GM20431 (cell line): Measurements from ENCODE around the gene UCN.
"Not testable (repeated sequence)": the region's sequence is repeated elsewhere in the genome, so short reads cannot be mapped to it uniquely, and the experiment has no call there.

Experiments
- in situ Hi-C: fragments of 300-500 bp; cut with MseI, MboI; formaldehyde crosslinking; loops from one replicate; pipeline ENCODE4 v1.15.0; 2020; ENCODE audit warnings: low sequenced_read_pairs; ENCODE audit not compliant: unreplicated experiment

Gene UCN

GRCh38 chr2:27291865-27292264, 16.4 kb downstream of the UCN start:
- in situ Hi-C loops = loop anchor here (25.0 kb wide), 2 partner anchors 330 to 455 kb away; partner anchors contain the start of genes DPYSL5 and MAPRE3

DNA sequence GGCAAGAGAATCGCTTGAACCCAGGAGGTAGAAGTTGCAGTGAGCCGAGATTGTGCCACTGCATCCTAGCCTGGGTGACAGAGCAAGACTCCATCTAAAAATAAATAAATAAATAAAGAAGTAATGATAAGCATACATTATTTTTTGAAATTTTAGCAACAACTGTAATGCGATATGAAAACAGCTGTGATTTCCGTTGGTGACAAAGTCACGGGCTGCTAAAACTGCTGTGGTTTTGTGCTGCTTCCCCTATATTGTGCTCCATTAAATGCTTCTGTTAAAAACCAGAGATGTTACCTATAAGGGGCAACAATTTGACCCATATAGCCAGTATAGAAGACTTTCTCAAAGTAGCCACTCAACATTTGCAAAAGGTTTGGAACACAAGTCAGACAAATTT, 17.7 kb downstream of the UCN start:
- in situ Hi-C loops = loop anchor here (25.0 kb wide), 2 partner anchors 328 to 453 kb away; partner anchors contain the start of genes DPYSL5 and MAPRE3

DNA sequence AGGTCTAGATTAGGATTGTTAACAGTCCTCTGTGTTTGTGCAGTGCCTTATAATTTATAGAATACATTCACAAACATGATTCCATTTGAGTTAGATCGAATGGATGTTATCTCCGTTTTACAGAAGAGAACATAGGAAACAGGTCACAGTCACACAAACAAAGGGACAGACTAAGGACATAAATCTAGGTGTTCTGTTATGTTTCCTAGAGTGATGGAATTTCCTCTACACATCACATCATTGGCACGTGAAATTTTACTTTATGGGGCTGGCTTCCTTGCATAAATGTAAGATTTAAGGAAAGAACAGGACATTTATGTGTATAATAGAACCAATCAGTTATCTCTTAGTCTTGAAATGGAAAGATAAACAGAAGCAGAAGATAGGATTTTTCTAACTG, 19.6 kb downstream of the UCN start:
- in situ Hi-C loops = loop anchor here (10.0 to 25.0 kb wide), 3 partner anchors 194 to 451 kb away; partner anchors contain the start of genes DPYSL5 and MAPRE3

GRCh38 chr2:27285481-27285880, 22.8 kb downstream of the UCN start:
- in situ Hi-C loops = loop anchor here (10.0 to 25.0 kb wide), 3 partner anchors 191 to 448 kb away; partner anchors contain the start of genes DPYSL5 and MAPRE3

- in situ Hi-C loops = loop anchor here (10.0 to 25.0 kb wide), 3 partner anchors 190 to 448 kb away; partner anchors contain the start of genes DPYSL5 and MAPRE3
These were observed 23.2 kb downstream of the UCN start for GRCh38 chr2:27284996-27285395.

- in situ Hi-C loops = loop anchor here (10.0 to 25.0 kb wide), 3 partner anchors 188 to 446 kb away; partner anchors contain the start of genes DPYSL5 and MAPRE3
These were observed 25.4 kb downstream of the UCN start for GRCh38 chr2:27282892-27283291.

DNA sequence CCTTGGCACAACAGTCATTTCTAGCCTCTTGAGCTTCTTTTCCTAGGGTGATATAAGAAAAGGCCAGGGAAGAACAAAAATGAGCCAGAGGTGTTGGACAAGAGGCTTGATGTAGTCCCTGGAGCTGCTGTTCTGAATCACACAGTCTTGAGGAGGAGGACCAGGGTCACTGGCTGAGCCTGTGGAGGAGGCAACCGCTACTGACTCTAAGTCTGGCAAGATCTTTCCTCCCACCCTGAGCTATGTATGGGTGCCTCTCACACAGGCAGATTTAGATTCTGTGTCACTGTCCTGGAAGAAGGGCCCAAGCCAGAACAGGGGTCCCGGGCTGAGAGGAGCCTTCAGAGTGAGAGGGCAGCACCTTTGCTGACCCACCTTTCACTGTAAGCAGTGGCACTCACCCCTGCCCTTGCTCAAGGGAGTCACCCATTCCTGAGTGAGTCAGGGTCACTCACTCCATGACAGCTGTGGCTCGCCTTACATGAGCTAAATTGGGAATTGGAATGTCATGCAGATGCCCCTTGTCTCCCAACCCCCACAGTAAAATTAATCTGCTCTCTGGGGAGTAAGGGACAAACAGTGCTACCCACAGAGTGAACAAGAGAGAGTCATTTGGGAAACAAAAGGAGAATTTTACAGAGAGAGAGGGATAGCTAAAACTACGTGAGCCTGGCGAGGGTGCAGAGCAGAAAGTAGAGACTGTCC, 26.2 kb downstream of the UCN start, which contains the start of gene TRIM54:
TRIM54 (plus strand) TSS at position 575 of the 705 bp plus-strand sequence. CDS start 303 bp downstream, outside the sequence.
- in situ Hi-C loops = loop anchor here (10.0 to 25.0 kb wide), 3 partner anchors 187 to 445 kb away; partner anchors contain the start of genes DPYSL5 and MAPRE3

DNA sequence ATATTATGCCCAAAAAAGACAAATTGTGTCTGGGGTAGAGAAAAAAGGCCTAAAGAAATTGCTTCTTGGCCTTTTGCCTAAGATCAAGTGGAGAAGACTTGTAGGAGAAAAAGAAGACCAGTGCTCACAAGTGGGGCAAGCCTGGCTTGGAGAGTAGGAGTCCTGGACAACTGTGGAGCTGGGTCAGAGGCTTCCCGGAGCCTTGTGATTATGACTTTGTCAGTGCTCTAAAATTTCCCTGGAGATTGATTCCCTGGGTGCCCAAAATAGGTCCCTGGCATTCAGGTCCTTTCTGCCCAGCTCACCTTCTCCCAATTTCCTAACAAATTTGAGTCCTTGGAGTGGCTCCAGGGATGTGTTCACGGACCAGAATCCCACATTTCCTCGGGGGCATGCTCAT, 26.8 kb downstream of the UCN start:
- in situ Hi-C loops = loop anchor here (10.0 to 25.0 kb wide), 3 partner anchors 187 to 444 kb away; partner anchors contain the start of genes DPYSL5 and MAPRE3

- in situ Hi-C loops = loop anchor here (10.0 to 25.0 kb wide), 3 partner anchors 186 to 444 kb away; partner anchors contain the start of genes DPYSL5 and MAPRE3
These were observed 27.4 kb downstream of the UCN start for GRCh38 chr2:27280826-27281225.

DNA sequence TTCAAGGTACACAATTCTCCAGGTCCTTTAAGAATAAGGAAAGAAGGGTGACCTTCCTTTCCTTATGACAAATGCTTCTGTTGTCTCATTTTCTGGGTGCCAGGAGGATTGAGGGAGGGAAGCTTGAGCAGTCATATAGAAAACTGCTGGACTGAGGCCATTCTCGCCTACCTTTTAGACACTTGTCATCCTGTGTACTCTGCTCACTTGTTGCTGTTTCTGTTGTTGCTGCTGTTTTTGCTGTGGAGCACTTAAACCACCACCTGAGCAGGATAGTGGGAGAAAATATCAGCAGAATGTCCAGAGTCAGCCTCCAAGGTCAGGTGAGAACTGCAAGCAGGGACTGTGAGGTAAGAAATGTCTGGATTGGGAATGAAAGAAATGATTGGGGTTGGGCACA, 30.2 kb downstream of the UCN start:
- in situ Hi-C loops = loop anchor here (25.0 kb wide), 2 partner anchors 316 to 441 kb away; partner anchors contain the start of genes DPYSL5 and MAPRE3

- in situ Hi-C loops = loop anchor here (25.0 kb wide), 2 partner anchors 313 to 438 kb away; partner anchors contain the start of genes DPYSL5 and MAPRE3
These were observed 32.8 kb downstream of the UCN start, which contains the start of gene DNAJC5G for GRCh38 chr2:27275211-27276150. DNAJC5G (plus strand) TSS chr2:27275433; CDS start chr2:27276729, 1,296 bp downstream.

DNA sequence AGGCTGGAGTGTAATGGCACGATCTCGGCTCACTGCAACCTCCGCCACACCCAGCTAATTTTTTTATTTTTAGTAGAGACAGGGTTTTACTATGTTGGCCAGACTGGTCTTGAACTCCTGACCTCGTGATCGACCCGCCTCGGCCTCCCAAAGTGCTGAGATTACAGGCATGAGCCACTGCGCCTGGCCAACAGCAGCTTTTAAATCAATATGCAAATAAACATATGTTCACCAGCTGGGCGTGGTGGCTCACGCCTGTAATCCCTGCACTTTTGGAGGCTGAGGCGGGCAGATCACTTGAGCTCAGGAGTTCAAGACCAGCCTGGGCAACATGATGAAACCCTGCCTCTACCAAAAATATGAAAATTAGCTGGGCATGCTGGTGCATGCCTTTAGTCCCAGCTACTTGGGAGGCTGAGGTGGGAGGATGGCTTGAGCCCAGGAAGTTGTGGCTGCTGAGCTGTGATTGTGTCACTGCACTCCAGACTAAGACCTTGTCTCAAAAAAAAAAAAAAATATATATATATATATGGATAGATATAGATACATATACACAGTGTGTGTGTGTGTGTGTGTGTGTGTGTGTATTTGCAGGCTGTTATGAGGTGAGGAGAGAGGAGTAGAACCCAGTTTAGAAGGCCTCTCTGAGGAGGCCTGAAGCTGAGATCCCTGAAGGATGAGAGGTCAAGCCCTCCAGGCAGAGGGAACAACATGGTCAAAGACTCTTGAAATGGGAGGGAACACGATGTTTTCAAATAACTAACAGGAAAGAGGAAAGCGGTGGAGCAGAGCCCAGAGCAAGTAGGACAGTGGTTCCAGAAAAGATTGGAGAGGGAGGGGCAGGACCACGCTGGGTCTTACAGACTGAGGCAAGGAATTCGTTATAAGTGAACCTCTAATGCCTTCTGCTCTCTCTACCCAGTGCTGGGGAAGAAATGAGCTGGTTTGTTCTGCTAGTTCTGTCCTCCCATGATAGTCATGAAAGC, 35.4 kb downstream of the UCN start:
- in situ Hi-C loops = not testable (repeated sequence)

DNA sequence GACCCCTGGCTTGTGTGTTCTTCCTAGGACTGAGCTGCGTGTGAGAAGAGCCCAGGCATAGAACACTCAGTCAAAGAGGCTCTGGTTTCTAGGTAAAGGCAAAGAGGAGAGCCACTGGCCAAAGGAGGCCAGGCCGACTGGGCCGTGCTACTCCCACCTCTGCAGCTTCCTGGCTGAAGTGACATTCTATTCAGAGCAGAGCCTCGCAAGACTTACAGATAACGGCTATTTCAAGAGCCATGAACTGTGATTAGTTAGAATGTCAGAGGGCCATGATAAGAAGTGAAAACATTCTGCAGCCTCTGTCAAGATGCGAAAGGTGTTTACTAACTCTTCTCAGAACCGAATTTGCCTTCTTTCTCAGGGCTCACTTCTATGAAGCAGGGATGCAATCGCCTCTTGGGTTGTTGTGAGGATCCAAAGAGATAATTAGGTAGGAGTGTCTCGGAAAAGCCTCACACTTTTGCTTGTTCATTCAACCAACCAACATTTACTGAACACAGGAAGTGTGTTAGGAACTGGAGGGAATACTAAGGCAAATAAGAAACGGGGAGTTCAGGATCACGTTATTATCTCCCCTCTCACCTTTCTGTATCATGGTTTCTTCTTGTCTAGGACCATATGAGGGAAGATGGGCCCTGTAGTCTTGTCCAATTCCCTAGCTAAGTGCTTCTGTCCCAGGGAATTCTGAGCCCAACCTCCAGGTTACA, 36.5 kb downstream of the UCN start:
- in situ Hi-C loops = no loop called here

- in situ Hi-C loops = no loop called here
These were observed 37.6 kb downstream of the UCN start for GRCh38 chr2:27270670-27271069.

GRCh38 chr2:27270131-27270530, 38.1 kb downstream of the UCN start:
- in situ Hi-C loops = no loop called here

DNA sequence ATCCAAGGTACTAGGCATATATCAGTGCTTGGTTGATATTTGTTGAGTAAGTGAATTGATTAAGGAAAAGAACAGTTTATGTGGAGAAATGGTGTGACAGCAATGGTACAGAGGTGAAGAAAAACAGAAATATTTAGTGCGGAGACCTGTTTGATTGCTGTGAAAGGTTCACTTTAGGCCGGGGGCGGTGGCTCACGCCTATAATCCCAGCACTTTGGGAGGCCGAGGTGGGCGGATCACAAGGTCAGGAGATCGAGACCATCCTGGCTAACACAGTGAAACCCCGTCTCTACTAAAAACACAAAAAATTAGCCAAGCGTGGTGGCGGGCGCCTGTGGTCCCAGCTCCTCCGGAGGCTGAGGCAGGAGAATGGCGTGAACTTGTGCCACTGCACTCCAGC, 39.9 kb downstream of the UCN start:
- in situ Hi-C loops = not testable (repeated sequence)

GRCh38 chr2:27265536-27265870, 42.7 kb downstream of the UCN start:
- in situ Hi-C loops = no loop called here
